Activated CD4-positive, alpha-beta T cell treated with anti-CD3 and anti-CD28 coated beads for 1 hour (primary cell): ENCODE measurements around the gene IL13RA2.

Experiments
- DNase-seq: peaks from one replicate; pipeline ENCODE4 v3.0.0-alpha.2; 2020

IL13RA2 gene

GRCh38 chrX:114976292-114976691, 41.1 kb downstream of the IL13RA2 start:
- DNase-seq = no peak

- no peak for DNase-seq
These were observed 44.4 kb downstream of the IL13RA2 start for GRCh38 chrX:114973013-114973412.

GRCh38 chrX:114970806-114971205, 46.6 kb downstream of the IL13RA2 start:
- no peak for DNase-seq

- no peak for DNase-seq
These were observed 53.0 kb downstream of the IL13RA2 start for GRCh38 chrX:114964374-114964773.

- DNase-seq = no peak
These were observed 55.2 kb downstream of the IL13RA2 start for GRCh38 chrX:114962209-114962608.

GRCh38 chrX:114959729-114960128, 57.7 kb downstream of the IL13RA2 start:
- no peak for DNase-seq
